HFF-Myc (cell line): ENCODE measurements around the gene GLI3.
A peak's percentile ranks its signal among the peaks of the same experiment; 100 is the strongest.

Source experiments
- DNase-seq: peaks from one replicate; pipeline ENCODE4 v3.0.0-alpha.2; 2011; ENCODE audit warnings: low read depth; ENCODE audit errors: extremely low read depth
- H3K4me3 ChIP-seq: replicated peaks from 2 replicates; pipeline ENCODE4 v1.5.1; 2011; ENCODE audit warnings: low read depth, mild to moderate bottlenecking, control low read depth, low read length
- CTCF ChIP-seq: IDR thresholded peaks from 2 replicates; pipeline ENCODE4 v1.5.1; 2012; ENCODE audit warnings: mild to moderate bottlenecking, low read depth, low read length, control low read depth; ENCODE audit errors: missing control alignments

The GLI3 gene

GRCh38 chr7:42208572-42208971, 28.4 kb downstream of the GLI3 start:
- H3K4me3 ChIP-seq = no peak overlapping the region
- TF ChIP-seq CTCF = no peak
- no peak for DNase-seq

GRCh38 chr7:42207420-42207819, 29.6 kb downstream of the GLI3 start:
- H3K4me3 ChIP-seq = no peak overlapping the region
- no peak for TF ChIP-seq CTCF
- DNase-seq = no peak

GRCh38 chr7:42203336-42203735, 33.7 kb downstream of the GLI3 start:
- no peak for DNase-seq
- TF ChIP-seq CTCF = no peak

DNA sequence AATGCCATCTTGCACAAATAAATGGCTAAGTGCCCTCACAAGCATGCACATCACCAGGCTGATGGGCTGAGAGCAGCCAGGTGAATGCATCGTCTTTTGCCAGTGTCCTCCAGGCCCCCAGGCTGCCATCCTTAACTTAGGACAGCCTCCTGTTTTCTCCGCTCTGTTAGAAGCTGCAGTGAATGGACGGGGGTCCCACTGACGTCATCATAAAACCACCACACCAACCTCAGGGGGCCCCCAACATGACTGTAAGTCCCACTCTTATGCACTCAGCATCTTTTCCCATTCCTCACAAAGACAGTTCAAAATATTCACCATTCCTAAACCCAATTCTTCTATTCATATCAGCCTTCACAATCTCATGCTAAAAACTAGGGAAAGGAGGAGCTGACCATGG, 34.4 kb downstream of the GLI3 start:
- no peak for TF ChIP-seq CTCF
- no peak for DNase-seq
- no peak overlapping the region for H3K4me3 ChIP-seq

More at GRCh38 chr7:42203336-42203735, 33.7 kb downstream of the GLI3 start:
- no peak overlapping the region for H3K4me3 ChIP-seq

DNA sequence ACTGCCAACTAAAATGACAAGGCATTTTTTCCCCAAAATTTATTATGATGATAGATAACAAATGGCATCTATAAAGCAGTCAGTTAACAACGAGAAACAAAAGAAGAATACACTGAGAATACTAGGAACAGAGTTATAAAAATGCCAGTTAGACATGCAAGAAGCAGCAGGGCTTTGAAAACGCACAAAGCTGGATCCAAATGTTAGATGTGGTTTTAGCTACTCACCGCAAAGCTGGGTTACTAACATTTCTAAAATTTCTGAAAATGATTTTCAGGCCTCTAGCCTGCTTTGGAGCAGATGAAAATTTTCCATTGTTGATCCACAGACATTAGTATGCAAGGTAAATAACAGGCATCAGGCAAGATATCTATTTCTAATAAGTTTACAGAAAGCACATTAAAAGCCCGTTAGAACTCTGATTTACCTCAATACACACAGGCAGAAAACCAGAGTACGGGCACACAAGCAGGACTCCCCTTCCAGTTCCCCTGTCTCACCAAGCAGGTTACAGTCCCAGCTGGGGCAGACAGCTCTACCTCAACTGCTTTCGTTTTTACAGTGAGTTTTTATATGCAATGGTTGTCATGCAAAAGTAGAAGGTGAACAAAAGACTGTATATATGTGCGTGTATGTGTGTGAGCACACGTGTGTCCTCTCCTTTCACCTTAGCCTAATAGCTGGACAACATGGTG, 37.9 kb downstream of the GLI3 start:
- DNase-seq = peak; percentile 46
- TF ChIP-seq CTCF = no peak
- no peak overlapping the region for H3K4me3 ChIP-seq

DNA sequence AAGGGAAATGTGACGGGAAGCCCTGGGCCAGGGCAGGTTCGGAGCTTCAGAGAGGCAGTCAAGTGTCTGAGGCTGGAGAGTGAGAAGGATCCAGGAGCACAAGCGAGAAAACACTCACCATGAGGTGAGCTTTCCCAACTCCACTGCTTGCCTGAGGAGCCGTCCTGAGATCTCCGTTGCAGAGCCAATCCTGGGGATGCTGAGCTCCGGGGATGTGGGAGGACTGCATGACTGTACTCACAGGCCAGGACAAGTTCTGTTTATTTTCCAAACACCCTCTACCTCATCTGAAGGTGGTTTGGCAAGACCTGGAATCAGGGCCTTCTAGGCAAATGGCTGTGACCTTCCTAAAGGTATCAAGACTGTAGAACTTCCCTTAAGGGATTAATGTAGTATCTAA, 38.7 kb downstream of the GLI3 start:
- no peak for DNase-seq
- no peak overlapping the region for H3K4me3 ChIP-seq
- TF ChIP-seq CTCF = no peak

- no peak for TF ChIP-seq CTCF
- no peak for DNase-seq
- H3K4me3 ChIP-seq = no peak overlapping the region
These were observed 39.6 kb downstream of the GLI3 start for GRCh38 chr7:42197451-42197850.
